B cell (primary cell): ENCODE measurements around the gene IZUMO1. TPM values are rescaled to one million over a fixed set of nuclear protein-coding genes. Genes with fewer than 3 reads are reported as not detected.

Experiments used
- ATAC-seq: fragments of 200-7000 bp; cut with Tn5 transposase; one replicate; pipeline ENCODE4 v1.10.0; 2021; ENCODE audit warnings: low read depth, mild to moderate bottlenecking, moderate number of reproducible peaks, moderate library complexity
- CTCF ChIA-PET: fragments of 350-600 bp; sonication (Branson Sonifier 250); formaldehyde crosslinking; loops from one replicate; lab custom pipeline; 2021; ENCODE audit warnings: antibody characterized with exemption, inconsistent platforms; lab: Charles Lee
- POLR2A ChIA-PET: fragments of 350-600 bp; sonication (Branson Sonifier 250); formaldehyde crosslinking; loops from one replicate; lab custom pipeline; 2021; ENCODE audit warnings: antibody characterized with exemption; lab: Charles Lee
- DNase-seq: peaks from one replicate; pipeline ENCODE4 v3.0.0; 2013
- H2AFZ ChIP-seq: 2 replicates; pipeline ENCODE4 v1.6.1; 2012; ENCODE audit warnings: mild to moderate bottlenecking, low read depth, low read length; ENCODE audit not compliant: insufficient read depth, poor library complexity, severe bottlenecking
- H3K27ac ChIP-seq, 2 donors: 1 replicate in 1 of 2; 2 replicates in 1 of 2; pipeline ENCODE4 v1.5.1; 2012 to 2013; ENCODE audit warnings: low read length in 2 of 2, mild to moderate bottlenecking in 2 of 2, moderate library complexity in 1 of 2
- H3K27me3 ChIP-seq, 4 experiments: fragments of 200-600 bp in 1 of 4; sonication (generic) in 1 of 4; replicated peaks in 1 of 4; 1 replicate in 2 of 4; 2 replicates in 2 of 4; pipeline versions ENCODE4 v1.6.1 to v1.7.0; 2013 to 2016; ENCODE audit warnings: low read length in 3 of 4, mild to moderate bottlenecking in 2 of 4, mixed read lengths in 1 of 4, moderate library complexity in 1 of 4; ENCODE audit not compliant: insufficient read depth in 4 of 4, control insufficient read depth in 3 of 4; ENCODE audit errors: control extremely low read depth in 1 of 4
- H3K36me3 ChIP-seq, 2 experiments: replicated peaks in 1 of 2; 1 replicate in 1 of 2; 2 replicates in 1 of 2; pipeline versions ENCODE4 v1.6.1 to v1.7.1; 2013; ENCODE audit warnings: low read length in 1 of 2; ENCODE audit not compliant: insufficient read depth in 2 of 2, control insufficient read depth in 1 of 2; ENCODE audit errors: control extremely low read depth in 1 of 2, extremely low read depth in 1 of 2
- H3K4me1 ChIP-seq, 2 donors: fragments of 200-600 bp in 1 of 2; sonication (generic) in 1 of 2; 1 replicate in 1 of 2; 2 replicates in 1 of 2; pipeline versions ENCODE4 v1.5.1 to v1.6.1; 2013 to 2017; ENCODE audit warnings: low read length in 2 of 2; ENCODE audit not compliant: control insufficient read depth in 2 of 2, insufficient read depth in 2 of 2
- H3K4me2 ChIP-seq: replicated peaks from 2 replicates; pipeline ENCODE3; 2012; ENCODE audit warnings: mild to moderate bottlenecking, low read depth, low read length; ENCODE audit not compliant: poor library complexity, severe bottlenecking
- H3K4me3 ChIP-seq, 5 experiments: fragments of 200-600 bp in 1 of 5; sonication (generic) in 1 of 5; 1 replicate in 3 of 5; 2 replicates in 2 of 5; pipeline versions ENCODE4 v1.5.1 to v1.7.0; 2011 to 2016; ENCODE audit warnings: low read length in 4 of 5, mild to moderate bottlenecking in 4 of 5, low read depth in 2 of 5, control low read depth in 1 of 5, moderate library complexity in 1 of 5; ENCODE audit not compliant: insufficient read depth in 1 of 5; ENCODE audit errors: control extremely low read depth in 1 of 5, extremely low read depth in 1 of 5
- H3K79me2 ChIP-seq: fragments of 200-600 bp; sonication (generic); one replicate; pipeline ENCODE4 v1.6.0; 2016; ENCODE audit warnings: low read length; ENCODE audit not compliant: control insufficient read depth, insufficient read depth
- H3K9ac ChIP-seq: fragments of 200-600 bp; sonication (generic); 2 replicates; pipeline ENCODE4 v1.6.1; 2017; ENCODE audit warnings: mild to moderate bottlenecking, low read length, moderate library complexity
- H3K9me3 ChIP-seq, 3 donors: one replicate each; pipeline versions ENCODE4 v1.6.1 to v1.7.1; 2013; ENCODE audit warnings: low read length in 2 of 3; ENCODE audit not compliant: control insufficient read depth in 2 of 3, insufficient read depth in 1 of 3; ENCODE audit errors: control extremely low read depth in 1 of 3
- H4K20me1 ChIP-seq: 2 replicates; pipeline ENCODE4 v1.6.0; 2012; ENCODE audit warnings: mild to moderate bottlenecking, low read length; ENCODE audit not compliant: insufficient read depth, control insufficient read depth, poor library complexity, severe bottlenecking
- H3K27ac Mint-ChIP-seq: one replicate; pipeline ENCODE4 v1.8.0; 2021; ENCODE audit warnings: mixed read lengths
- H3K27me3 Mint-ChIP-seq: one replicate; pipeline ENCODE4 v1.8.0; 2021; ENCODE audit warnings: mixed read lengths
- H3K4me1 Mint-ChIP-seq: one replicate; pipeline ENCODE4 v1.8.0; 2021; ENCODE audit warnings: mixed read lengths
- H3K4me3 Mint-ChIP-seq: one replicate; pipeline ENCODE4 v1.8.0; 2021; ENCODE audit warnings: mixed read lengths
- H3K9me3 Mint-ChIP-seq: one replicate; pipeline ENCODE4 v1.8.0; 2022; ENCODE audit warnings: mixed read lengths; ENCODE audit not compliant: insufficient read depth
- EZH2 ChIP-seq: IDR thresholded peaks from 2 replicates; pipeline ENCODE4 v1.6.1; 2012; ENCODE audit warnings: borderline replicate concordance, low read depth, mild to moderate bottlenecking, moderate library complexity, low read length; ENCODE audit not compliant: insufficient read depth, poor library complexity, severe bottlenecking
- WGBS: methylation state at CpG from one replicate; pipeline ENCODE4 v1.1.5; 2013; ENCODE audit warnings: missing lambda C conversion rate; ENCODE audit not compliant: insufficient coverage; 5-methylcytosine and 5-hydroxymethylcytosine counted together
- intact Hi-C: fragments of 100-400 bp; cut with micrococcal nuclease; formaldehyde crosslinking; loops from one replicate; pipeline ENCODE4 v1.10.0; 2022
- polyA plus RNA-seq: library from polyadenylated mRNA; depleted of rRNA; stranded (reverse); fragments of >200 nt; gene quantifications from 2 replicates; pipeline ENCODE4 v1.2.3, GENCODE V29; 2012
- total RNA-seq, 2 donors: library from RNA; stranded (reverse); fragments of 120-200 nt in 1 of 2; gene quantifications; 1 replicate in 1 of 2; 2 replicates in 1 of 2; pipeline versions ENCODE4 v1.2.3 to v1.2.4, GENCODE V29; 2013 to 2022
- TF ChIP-seq, protein P1 (sequence below): fragments of 200-600 bp; IDR thresholded peaks from one replicate; pipeline ENCODE4 v1.8.0; 2022; ENCODE audit warnings: antibody characterized with exemption, mild to moderate bottlenecking

The IZUMO1 gene
- total and polyA plus RNA-seq, 2 donors (not counting 1 experiment from before 2014, with no cell fraction given) = not detected

DNA sequence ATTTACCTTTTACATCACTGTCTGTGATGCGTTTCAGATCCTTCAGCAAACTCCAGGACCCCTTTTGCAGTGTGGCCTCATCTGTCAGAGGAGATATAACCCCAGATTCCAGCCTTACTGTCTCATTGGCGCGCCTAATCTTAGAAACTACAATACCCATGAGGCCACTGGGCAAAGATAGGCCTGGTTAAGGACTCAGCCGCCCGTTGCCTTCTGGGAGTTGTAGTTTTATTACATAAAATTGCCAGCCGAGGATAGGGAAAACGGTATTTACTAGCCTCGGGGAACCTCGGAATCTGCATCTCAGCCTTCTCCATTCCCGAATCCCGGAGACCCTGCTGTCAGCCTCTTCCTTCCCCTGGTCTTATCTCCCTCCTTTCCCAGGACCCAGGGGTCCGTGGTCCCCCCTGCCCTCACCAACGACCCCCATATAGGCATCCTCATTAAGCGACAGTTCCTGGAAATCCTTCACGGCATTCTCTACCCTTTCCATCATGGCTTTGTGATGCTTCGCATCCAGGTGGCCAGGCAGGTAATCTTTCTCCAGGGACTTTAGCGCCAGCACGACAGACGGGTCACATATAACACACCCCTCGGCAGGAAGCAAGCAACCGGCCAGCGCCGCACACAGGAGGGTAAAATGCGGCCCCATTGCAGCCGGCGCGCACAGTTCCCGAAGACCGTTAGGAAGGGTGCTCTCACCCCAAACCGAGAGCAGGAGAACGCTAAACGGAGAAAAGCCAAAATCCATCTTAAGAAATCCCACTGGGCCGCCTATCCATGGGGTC, 1.3 kb downstream of the IZUMO1 start:
- H3K79me2 ChIP-seq = no peaks in the 10 kb centered on the region
- no peak overlapping the region for H3K27ac ChIP-seq
- peaks cover 16 to 25% of the 10 kb centered on the region in 2 donors for H3K4me1 ChIP-seq
- POLR2A ChIA-PET = no interaction called here
- ATAC-seq (peak; percentile 66), DNase-seq (peak; percentile 68)
- H3K27me3 Mint-ChIP-seq = peaks cover 30% of the 10 kb centered on the region
- H3K4me3 ChIP-seq = no peak overlapping the region
- intact Hi-C loops = loop anchor here (1.0 kb wide), 1 partner anchor 31 kb away; no protein-coding TSS in a partner anchor
- H3K27ac Mint-ChIP-seq = no peak overlapping the region
- no peak overlapping the region for H3K9ac ChIP-seq
- H3K4me2 ChIP-seq = no peak overlapping the region
- CTCF ChIA-PET = no interaction called here
- H3K4me1 Mint-ChIP-seq = peaks cover 15% of the 10 kb centered on the region
- no peak overlapping the region for H2AFZ ChIP-seq
- H3K36me3 ChIP-seq = no peaks in the 10 kb centered on the region
- no peaks in the 10 kb centered on the region for H3K9me3 Mint-ChIP-seq
- H4K20me1 ChIP-seq = no peaks in the 10 kb centered on the region
- peaks cover 0 to 56% (median 21%) of the 10 kb centered on the region in 4 experiments for H3K27me3 ChIP-seq
- H3K4me3 Mint-ChIP-seq = no peak overlapping the region
- WGBS = 36% methylated on average over 29 of the region's 33 CpGs
- H3K9me3 ChIP-seq = peaks cover 0 to 43% (median 0%) of the 10 kb centered on the region in 3 donors
- no peak for TF ChIP-seq EZH2
- TF ChIP-seq, protein P1, sequence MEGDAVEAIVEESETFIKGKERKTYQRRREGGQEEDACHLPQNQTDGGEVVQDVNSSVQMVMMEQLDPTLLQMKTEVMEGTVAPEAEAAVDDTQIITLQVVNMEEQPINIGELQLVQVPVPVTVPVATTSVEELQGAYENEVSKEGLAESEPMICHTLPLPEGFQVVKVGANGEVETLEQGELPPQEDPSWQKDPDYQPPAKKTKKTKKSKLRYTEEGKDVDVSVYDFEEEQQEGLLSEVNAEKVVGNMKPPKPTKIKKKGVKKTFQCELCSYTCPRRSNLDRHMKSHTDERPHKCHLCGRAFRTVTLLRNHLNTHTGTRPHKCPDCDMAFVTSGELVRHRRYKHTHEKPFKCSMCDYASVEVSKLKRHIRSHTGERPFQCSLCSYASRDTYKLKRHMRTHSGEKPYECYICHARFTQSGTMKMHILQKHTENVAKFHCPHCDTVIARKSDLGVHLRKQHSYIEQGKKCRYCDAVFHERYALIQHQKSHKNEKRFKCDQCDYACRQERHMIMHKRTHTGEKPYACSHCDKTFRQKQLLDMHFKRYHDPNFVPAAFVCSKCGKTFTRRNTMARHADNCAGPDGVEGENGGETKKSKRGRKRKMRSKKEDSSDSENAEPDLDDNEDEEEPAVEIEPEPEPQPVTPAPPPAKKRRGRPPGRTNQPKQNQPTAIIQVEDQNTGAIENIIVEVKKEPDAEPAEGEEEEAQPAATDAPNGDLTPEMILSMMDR = no peak

DNA sequence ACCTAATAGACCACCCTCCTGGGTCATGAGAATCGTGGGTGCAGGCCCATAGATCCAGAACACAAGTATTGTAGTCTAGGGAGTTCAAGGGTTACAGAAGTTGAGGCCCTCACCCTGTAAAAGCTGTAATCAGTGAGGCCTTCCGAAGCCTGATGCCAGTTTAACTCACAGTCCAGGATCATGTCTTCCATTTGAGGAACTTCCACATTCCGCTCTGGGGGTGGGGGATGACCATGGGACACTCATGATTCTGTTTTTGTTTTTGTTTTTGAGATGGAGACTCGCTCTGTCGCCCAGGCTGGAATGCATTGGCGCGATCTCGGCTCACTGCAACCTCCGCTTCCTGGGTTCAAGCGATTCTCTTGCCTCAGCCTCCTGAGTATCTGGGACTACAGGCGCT, 4.6 kb downstream of the IZUMO1 start:
- Histone ChIP-seq H2AFZ (no peak overlapping the region), H3K4me2 (no peak overlapping the region), H3K9ac (no peak overlapping the region), H3K79me2 (no peaks in the 10 kb centered on the region), H3K9me3 (peaks cover 0 to 45% (median 0%) of the 10 kb centered on the region in 3 donors), H3K4me1 (peaks cover 28 to 36% of the 10 kb centered on the region in 2 donors), H3K27ac (no peak overlapping the region), H3K4me3 (no peak overlapping the region), H3K27me3 (peaks cover 0 to 47% (median 24%) of the 10 kb centered on the region in 4 experiments), H3K36me3 (no peaks in the 10 kb centered on the region), H4K20me1 (no peaks in the 10 kb centered on the region)
- Mint-ChIP-seq H3K27me3 (peaks cover 28% of the 10 kb centered on the region), H3K27ac (no peak overlapping the region), H3K4me3 (no peak overlapping the region), H3K4me1 (peaks cover 21% of the 10 kb centered on the region), H3K9me3 (no peaks in the 10 kb centered on the region)
- intact Hi-C loops = no loop called here
- ChIA-PET CTCF (interaction anchor here (0.9 kb wide), 1 partner anchor 38 kb away, joined by 3 read pairs; no protein-coding TSS in a partner anchor), POLR2A (no interaction called here)
- TF ChIP-seq EZH2 = no peak
- TF ChIP-seq, protein P1 = no peak
- no peak for DNase-seq
- no peak for ATAC-seq
- 100% methylated on average over 3 of the region's 11 CpGs for WGBS
